GM23248 (cell line): ENCODE results near the gene CDKAL1. TPM values are rescaled to one million over a fixed set of nuclear protein-coding genes. Genes with fewer than 3 reads are reported as not detected.

Experiments used
- DNase-seq: peaks from one replicate; pipeline ENCODE4 v3.0.0-alpha.2; 2015
- H2AFZ ChIP-seq: fragments of 200-600 bp; sonication (generic); 2 replicates; pipeline ENCODE4 v1.6.1; 2016; ENCODE audit warnings: antibody characterized with exemption
- H3F3A ChIP-seq: fragments of 200-600 bp; sonication (generic); 2 replicates; pipeline ENCODE4 v1.6.1; 2016; ENCODE audit warnings: mild to moderate bottlenecking, antibody characterized with exemption, mixed run types; ENCODE audit not compliant: insufficient read depth
- H3K27ac ChIP-seq: fragments of 200-600 bp; sonication (generic); 2 replicates; pipeline ENCODE4 v1.5.1; 2016; ENCODE audit warnings: mild to moderate bottlenecking
- H3K27me3 ChIP-seq: fragments of 200-600 bp; sonication (generic); replicated peaks from 2 replicates; pipeline ENCODE4 v1.6.1; 2016; ENCODE audit warnings: mild to moderate bottlenecking; ENCODE audit not compliant: insufficient read depth
- H3K36me3 ChIP-seq: fragments of 200-600 bp; sonication (generic); 2 replicates; pipeline ENCODE4 v1.6.1; 2016; ENCODE audit warnings: low read depth, mild to moderate bottlenecking
- H3K4me1 ChIP-seq: fragments of 200-600 bp; sonication (generic); 2 replicates; pipeline ENCODE4 v1.6.1; 2016; ENCODE audit warnings: mild to moderate bottlenecking; ENCODE audit not compliant: insufficient read depth
- H3K4me2 ChIP-seq: fragments of 200-600 bp; sonication (generic); one replicate; pipeline ENCODE4 v1.6.1; 2016; ENCODE audit warnings: mild to moderate bottlenecking; ENCODE audit not compliant: unreplicated experiment
- H3K4me3 ChIP-seq: fragments of 200-600 bp; sonication (generic); 2 replicates; pipeline ENCODE4 v1.5.1; 2016; ENCODE audit warnings: mild to moderate bottlenecking
- H3K79me2 ChIP-seq: fragments of 200-600 bp; sonication (generic); 2 replicates; pipeline ENCODE4 v1.6.1; 2016; ENCODE audit warnings: mild to moderate bottlenecking; ENCODE audit not compliant: insufficient read depth
- H3K9ac ChIP-seq: fragments of 200-600 bp; sonication (generic); 2 replicates; pipeline ENCODE4 v1.6.1; 2016; ENCODE audit warnings: mild to moderate bottlenecking
- H3K9me2 ChIP-seq: fragments of 200-600 bp; sonication (generic); 2 replicates; pipeline ENCODE4 v1.6.1; 2016; ENCODE audit warnings: mixed run types, mild to moderate bottlenecking, moderate library complexity; ENCODE audit not compliant: insufficient read depth
- H3K9me3 ChIP-seq: fragments of 200-600 bp; sonication (generic); one replicate; pipeline ENCODE4 v1.6.1; 2017; ENCODE audit warnings: low read depth
- H4K20me1 ChIP-seq: fragments of 200-600 bp; sonication (generic); 2 replicates; pipeline ENCODE4 v1.6.0; 2016; ENCODE audit not compliant: insufficient read depth
- EZH2 ChIP-seq: fragments of 200-600 bp; sonication (generic); IDR thresholded peaks from 2 replicates; pipeline ENCODE4 v1.6.1; 2018; ENCODE audit warnings: antibody characterized with exemption, mild to moderate bottlenecking; ENCODE audit not compliant: insufficient read depth, poor library complexity, severe bottlenecking
- EZH2phosphoT487 ChIP-seq: fragments of 200-600 bp; sonication (generic); IDR thresholded peaks from 2 replicates; pipeline ENCODE4 v1.6.1; 2018; ENCODE audit warnings: antibody characterized with exemption, moderate library complexity, mild to moderate bottlenecking, low read depth; ENCODE audit not compliant: insufficient read depth
- WGBS, 2 experiments: methylation state at CpG; one replicate each; pipeline ENCODE4 v1.1.6; 2015 to 2017; ENCODE audit warnings: low lambda C conversion rate in 2 of 2, low coverage in 1 of 2; ENCODE audit errors: missing lambda C conversion rate in 2 of 2; 5-methylcytosine and 5-hydroxymethylcytosine counted together
- in situ Hi-C: fragments of 300-500 bp; cut with MboI; formaldehyde crosslinking; loops from 2 replicates; pipeline ENCODE4 v1.15.0; 2020
- polyA plus RNA-seq: library from polyadenylated mRNA; unstranded; fragments of >200 nt; fragmentation: Nextera tagmentation; extraction: Ambion mirVana; gene quantifications from 2 replicates; pipeline ENCODE4 v1.2.1, GENCODE V29; 2016
- total RNA-seq: library from RNA; depleted of rRNA; stranded (reverse); fragments of >200 nt; shearing (Covaris generic); gene quantifications from 2 replicates; pipeline ENCODE4 v1.2.3, GENCODE V29; 2014

CDKAL1 gene
- total and polyA plus RNA-seq, 2 experiments from 2014 or later = 7.5 to 10.8 TPM

DNA sequence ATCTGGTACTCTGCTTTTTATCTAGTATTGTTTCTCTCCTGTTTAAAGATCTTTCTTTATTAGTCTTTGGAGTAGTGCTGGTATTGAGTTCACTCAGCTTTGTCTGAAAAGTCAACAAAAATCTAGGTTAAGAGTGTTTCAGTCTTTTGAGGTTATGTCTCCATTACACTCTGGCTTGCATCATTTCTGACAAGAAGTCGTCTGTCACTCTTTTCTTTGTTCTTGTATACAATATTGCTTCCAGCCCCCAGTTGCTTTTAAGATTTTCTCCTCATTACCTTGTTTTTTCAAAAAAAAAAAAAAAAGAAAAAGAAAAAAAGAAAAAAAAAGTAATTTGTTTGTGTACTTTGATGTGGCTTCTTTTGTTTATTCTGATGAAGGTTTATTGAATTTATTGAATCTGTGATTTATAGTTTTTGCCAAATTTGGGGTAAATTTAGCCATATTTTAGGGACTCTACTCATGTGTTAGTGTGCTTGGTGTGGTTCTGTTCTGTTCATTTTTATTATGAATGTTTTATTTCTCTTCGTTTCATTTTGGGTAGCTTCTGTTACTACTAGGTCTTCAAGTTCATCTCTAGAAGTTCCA, 408.9 kb downstream of the CDKAL1 start:
- in situ Hi-C loops = no loop called here
- no peaks in the 10 kb centered on the region for H3K79me2 ChIP-seq
- H4K20me1 ChIP-seq = no peaks in the 10 kb centered on the region
- no peak overlapping the region for H3K9ac ChIP-seq
- H3K9me2 ChIP-seq = no peaks in the 10 kb centered on the region
- no peak overlapping the region for H2AFZ ChIP-seq
- no peak for DNase-seq
- H3K27me3 ChIP-seq = no peaks in the 10 kb centered on the region
- H3K4me3 ChIP-seq = no peak overlapping the region
- H3F3A ChIP-seq = no peaks in the 10 kb centered on the region
- H3K27ac ChIP-seq = no peak overlapping the region
- no peak for TF ChIP-seq EZH2phosphoT487
- no peak for TF ChIP-seq EZH2
- no peaks in the 10 kb centered on the region for H3K36me3 ChIP-seq
- no peak overlapping the region for H3K4me2 ChIP-seq
- 91 to 95% methylated on average over 2 of the region's 2 CpGs for WGBS, 2 experiments
- H3K9me3 ChIP-seq = no peaks in the 10 kb centered on the region
- no peaks in the 10 kb centered on the region for H3K4me1 ChIP-seq

GRCh38 chr6:20943922-20944321, 409.7 kb downstream of the CDKAL1 start:
- WGBS, 2 experiments = 95 to 100% methylated on average over 1 of the region's 1 CpG
- in situ Hi-C loops = no loop called here
- no peaks in the 10 kb centered on the region for H3F3A ChIP-seq

DNA sequence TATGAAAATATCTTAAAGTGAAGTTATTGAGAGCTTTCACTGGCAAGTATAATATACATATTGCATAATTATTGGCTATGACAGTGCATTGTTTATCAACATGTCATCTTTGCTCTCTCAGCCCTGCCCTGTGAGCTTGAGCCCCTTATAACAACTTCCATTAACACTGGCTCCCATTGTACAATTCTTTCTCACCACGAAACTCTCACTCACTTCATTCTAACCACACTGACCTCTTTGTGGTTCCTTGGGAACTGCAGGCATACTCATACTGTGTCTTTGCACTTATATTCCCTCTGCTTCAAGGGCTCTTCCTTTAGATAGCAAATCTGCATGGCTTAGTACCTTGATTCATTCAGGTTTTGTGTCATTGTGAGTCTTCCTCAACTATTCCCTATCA, 411.8 kb downstream of the CDKAL1 start:
- Histone ChIP-seq H3K79me2 (no peaks in the 10 kb centered on the region), H3F3A (no peaks in the 10 kb centered on the region), H2AFZ (no peak overlapping the region), H3K9me2 (no peaks in the 10 kb centered on the region), H3K36me3 (no peaks in the 10 kb centered on the region), H3K27me3 (no peaks in the 10 kb centered on the region), H3K4me1 (no peaks in the 10 kb centered on the region), H3K4me3 (no peak overlapping the region), H3K9me3 (no peaks in the 10 kb centered on the region), H3K4me2 (no peak overlapping the region), H3K27ac (no peak overlapping the region), H3K9ac (no peak overlapping the region), H4K20me1 (no peaks in the 10 kb centered on the region)
- in situ Hi-C loops = no loop called here
- TF ChIP-seq EZH2phosphoT487 = no peak
- TF ChIP-seq EZH2 = no peak
- DNase-seq = peak; percentile 33
- 52 to 57% methylated on average over 1 of the region's 1 CpG for WGBS, 2 experiments

More at GRCh38 chr6:20943922-20944321, 409.7 kb downstream of the CDKAL1 start:
- Histone ChIP-seq H3K9me3 (no peaks in the 10 kb centered on the region), H3K4me1 (no peaks in the 10 kb centered on the region), H3K27ac (no peak overlapping the region), H3K4me2 (no peak overlapping the region), H3K9me2 (no peaks in the 10 kb centered on the region), H4K20me1 (no peaks in the 10 kb centered on the region), H3K4me3 (no peak overlapping the region), H3K79me2 (no peaks in the 10 kb centered on the region), H3K27me3 (no peaks in the 10 kb centered on the region), H2AFZ (no peak overlapping the region), H3K9ac (no peak overlapping the region), H3K36me3 (no peaks in the 10 kb centered on the region)
- TF ChIP-seq EZH2phosphoT487 (no peak), EZH2 (no peak)
- no peak for DNase-seq

GRCh38 chr6:20946890-20947289, 412.6 kb downstream of the CDKAL1 start:
- H3K36me3 ChIP-seq = no peaks in the 10 kb centered on the region
- H3K4me2 ChIP-seq = no peak overlapping the region
- no peak for DNase-seq
- TF ChIP-seq EZH2phosphoT487 (no peak), EZH2 (no peak)
- WGBS, 2 experiments = 97 to 98% methylated on average over 2 of the region's 2 CpGs
- H3K9me2 ChIP-seq = no peaks in the 10 kb centered on the region
- H2AFZ ChIP-seq = no peak overlapping the region
- H3K4me3 ChIP-seq = no peak overlapping the region
- H3K9ac ChIP-seq = no peak overlapping the region
- no peaks in the 10 kb centered on the region for H3K4me1 ChIP-seq
- H3K9me3 ChIP-seq = no peaks in the 10 kb centered on the region
- H3K27ac ChIP-seq = no peak overlapping the region
- H3K79me2 ChIP-seq = no peaks in the 10 kb centered on the region
- H3F3A ChIP-seq = no peaks in the 10 kb centered on the region
- no peaks in the 10 kb centered on the region for H3K27me3 ChIP-seq
- no peaks in the 10 kb centered on the region for H4K20me1 ChIP-seq
- in situ Hi-C loops = no loop called here

DNA sequence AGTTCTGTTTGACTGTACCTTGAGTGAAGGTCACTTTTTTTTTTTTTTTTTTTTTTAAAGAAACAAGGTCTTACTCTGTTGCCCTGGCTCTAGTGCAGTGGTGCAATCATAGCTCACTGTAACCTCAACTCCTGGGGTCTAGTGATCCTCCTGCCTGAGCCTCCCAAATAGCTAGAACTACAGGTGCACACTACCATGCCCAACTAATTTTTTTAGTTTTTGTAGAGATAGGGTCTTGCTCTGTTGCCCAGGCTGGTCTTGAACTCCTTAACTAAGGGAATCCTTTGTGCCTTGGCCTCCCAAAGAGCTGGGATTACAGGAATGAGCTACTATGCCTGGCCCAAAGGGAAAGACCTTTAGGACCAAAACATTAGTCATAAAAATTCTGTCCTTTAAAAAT, 413.7 kb downstream of the CDKAL1 start:
- Histone ChIP-seq H3K4me1 (0 out of 2 replicates have a peak, but pooled peaks cover 4% of the 10 kb centered on the region), H2AFZ (no peak overlapping the region), H3K36me3 (no peaks in the 10 kb centered on the region), H3F3A (peaks cover 5% of the 10 kb centered on the region; the same call in 1 of the 2 replicates), H3K9me2 (no peaks in the 10 kb centered on the region), H3K4me2 (no peak overlapping the region), H4K20me1 (no peaks in the 10 kb centered on the region), H3K9ac (no peak overlapping the region), H3K27me3 (no peaks in the 10 kb centered on the region), H3K9me3 (no peaks in the 10 kb centered on the region), H3K27ac (no peak overlapping the region), H3K4me3 (no peak overlapping the region), H3K79me2 (no peaks in the 10 kb centered on the region)
- in situ Hi-C loops = no loop called here
- DNase-seq = no peak
- TF ChIP-seq EZH2 = no peak
- no peak for TF ChIP-seq EZH2phosphoT487
